Activated T-cell treated with anti-CD3 and anti-CD28 coated beads for 4 hours (primary cell): ENCODE results near the gene LIX1L.

ENCODE experiments used
- DNase-seq: peaks from one replicate; pipeline ENCODE4 v3.0.0-alpha.2; 2020

The LIX1L gene

GRCh38 chr1:145957443-145958319 is at the start of gene LIX1L:
Gene LIX1L, minus strand, starts transcription at chr1:145958017. Its CDS starts 90 bp downstream, at chr1:145957927.
- peak; percentile 92 for DNase-seq

- no peak for DNase-seq
These were observed 43.9 kb upstream of the LIX1L start for GRCh38 chr1:146001709-146002108.

- DNase-seq: no peak
These were observed 41.7 kb upstream of the LIX1L start for GRCh38 chr1:145999321-146000024.

- DNase-seq: no peak
These were observed 39.9 kb upstream of the LIX1L start for GRCh38 chr1:145997718-145998023.

GRCh38 chr1:145997016-145997717 is 39.4 kb upstream of the LIX1L start:
- DNase-seq: peak; percentile 40

- DNase-seq: peak; percentile 79
These were observed 38.7 kb upstream of the LIX1L start, which contains the start of gene TXNIP for GRCh38 chr1:145996433-145997015. Gene TXNIP, minus strand, starts transcription at chr1:145996579. Its CDS starts 313 bp downstream, at chr1:145996266.

- no peak for DNase-seq
These were observed 38.2 kb upstream of the LIX1L start for GRCh38 chr1:145995964-145996432.

- DNase-seq: no peak
These were observed 37.5 kb upstream of the LIX1L start for GRCh38 chr1:145995148-145995881.

GRCh38 chr1:145994391-145995120 is 36.7 kb upstream of the LIX1L start:
- no peak for DNase-seq

GRCh38 chr1:145993618-145994390 is 36.0 kb upstream of the LIX1L start:
- DNase-seq: no peak

GRCh38 chr1:145992958-145993617 is 35.3 kb upstream of the LIX1L start:
- no peak for DNase-seq

- no peak for DNase-seq
These were observed 34.7 kb upstream of the LIX1L start for GRCh38 chr1:145992502-145992936.

GRCh38 chr1:145991735-145992412 is 34.1 kb upstream of the LIX1L start:
- no peak for DNase-seq

GRCh38 chr1:145990249-145990855 is 32.5 kb upstream of the LIX1L start:
- DNase-seq: no peak

GRCh38 chr1:145988773-145989172 is 31.0 kb upstream of the LIX1L start:
- DNase-seq: no peak

- DNase-seq: no peak
These were observed 30.1 kb upstream of the LIX1L start for GRCh38 chr1:145987926-145988325.

GRCh38 chr1:145986551-145986950 is 28.7 kb upstream of the LIX1L start:
- DNase-seq: no peak

GRCh38 chr1:145985502-145986439 is 28.0 kb upstream of the LIX1L start:
- no peak for DNase-seq
